Natural killer cell (primary cell): ENCODE data around the gene ANP32D. TPM values are rescaled to one million over a fixed set of nuclear protein-coding genes. Genes with fewer than 3 reads are reported as not detected.

Source experiments
- total RNA-seq, 4 donors: library from RNA; stranded (reverse); fragments of 120-200 nt in 1 of 4; gene quantifications; one replicate each; pipeline versions ENCODE4 v1.2.3 to v1.2.4, GENCODE V29; 2013 to 2022

ANP32D gene
- total RNA-seq, 3 donors from 2014 or later (not counting 1 experiment from before 2014, with no cell fraction given), result not detected

Other genes with a start within 250 kb of the ANP32D start
- 10 to 100 TPM; 44.0 to 51.4 (median 48.8) TPM for gene ZNF641, start 121.6 kb upstream of the ANP32D start, total RNA-seq
- gene C12orf54, start 9.9 kb downstream of the ANP32D start, total RNA-seq, result not detected
- gene OR8S1, start 53.1 kb downstream of the ANP32D start, total RNA-seq, result not detected
- not detected for gene LALBA, start 97.5 kb downstream of the ANP32D start, total RNA-seq
- 100 to 1,000 TPM; 103 to 132 (median 125) TPM for gene KANSL2, start 209.7 kb downstream of the ANP32D start, total RNA-seq
- gene CCNT1, start 244.1 kb downstream of the ANP32D start, total RNA-seq, result 100 to 1,000 TPM; 119 to 145 (median 120) TPM